GM06990 (cell line): ENCODE measurements around the gene XRCC2.

Source experiments
- DNase-seq: peaks from one replicate; pipeline ENCODE4 v3.0.0-alpha.2; 2011; ENCODE audit not compliant: insufficient read length; ENCODE audit errors: extremely low read depth
- H3K27me3 ChIP-seq: replicated peaks from 2 replicates; pipeline ENCODE4 v1.6.0; 2011; ENCODE audit warnings: low read length; ENCODE audit not compliant: control insufficient read depth, insufficient read depth
- H3K36me3 ChIP-seq: 2 replicates; pipeline ENCODE4 v1.5.1; 2011; ENCODE audit warnings: low read length; ENCODE audit not compliant: control insufficient read depth, insufficient read depth
- H3K4me3 ChIP-seq: replicated peaks from 2 replicates; pipeline ENCODE4 v1.5.1; 2011; ENCODE audit warnings: low read depth, mild to moderate bottlenecking, control low read depth, low read length
- TF ChIP-seq, protein P1 (sequence below): IDR thresholded peaks from 2 replicates; pipeline ENCODE4 v1.5.1; 2011; ENCODE audit warnings: low read length, control low read depth, mild to moderate bottlenecking, inconsistent platforms; ENCODE audit not compliant: insufficient read depth, poor library complexity, severe bottlenecking

XRCC2 gene

DNA sequence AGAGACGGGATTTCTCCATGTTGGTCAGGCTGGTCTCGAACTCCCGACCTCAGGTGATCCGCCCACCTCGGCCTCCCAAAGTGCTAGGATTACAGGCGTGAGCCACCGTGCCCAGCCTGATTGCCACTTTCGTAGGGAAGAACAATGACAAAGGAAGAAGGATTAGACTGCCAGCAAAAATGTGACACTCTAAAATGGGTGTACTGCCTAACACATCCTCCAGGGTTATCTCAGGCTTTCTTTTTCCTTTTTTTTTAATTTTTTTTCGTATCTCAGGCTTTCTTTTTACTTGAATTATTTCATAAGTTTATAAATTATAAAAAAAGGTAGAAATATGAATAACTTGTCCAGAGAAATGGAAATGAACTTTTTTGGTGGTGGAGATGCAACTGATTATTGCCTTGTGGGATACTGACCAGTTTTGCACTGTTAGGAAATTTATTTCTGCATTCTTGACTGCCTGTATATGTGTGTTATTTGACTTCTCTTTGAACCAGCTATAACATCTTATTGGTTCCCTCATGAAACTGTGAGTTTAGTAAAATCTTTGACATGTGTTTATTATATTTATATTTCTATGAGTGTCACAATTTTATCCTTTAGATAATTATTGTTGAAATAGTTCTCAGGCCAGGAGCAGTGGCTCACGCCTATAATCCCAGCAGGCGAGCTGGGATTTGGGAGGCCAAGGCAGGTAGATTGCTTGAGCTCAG lies 56.8 kb downstream of the XRCC2 start:
- TF ChIP-seq, protein P1, sequence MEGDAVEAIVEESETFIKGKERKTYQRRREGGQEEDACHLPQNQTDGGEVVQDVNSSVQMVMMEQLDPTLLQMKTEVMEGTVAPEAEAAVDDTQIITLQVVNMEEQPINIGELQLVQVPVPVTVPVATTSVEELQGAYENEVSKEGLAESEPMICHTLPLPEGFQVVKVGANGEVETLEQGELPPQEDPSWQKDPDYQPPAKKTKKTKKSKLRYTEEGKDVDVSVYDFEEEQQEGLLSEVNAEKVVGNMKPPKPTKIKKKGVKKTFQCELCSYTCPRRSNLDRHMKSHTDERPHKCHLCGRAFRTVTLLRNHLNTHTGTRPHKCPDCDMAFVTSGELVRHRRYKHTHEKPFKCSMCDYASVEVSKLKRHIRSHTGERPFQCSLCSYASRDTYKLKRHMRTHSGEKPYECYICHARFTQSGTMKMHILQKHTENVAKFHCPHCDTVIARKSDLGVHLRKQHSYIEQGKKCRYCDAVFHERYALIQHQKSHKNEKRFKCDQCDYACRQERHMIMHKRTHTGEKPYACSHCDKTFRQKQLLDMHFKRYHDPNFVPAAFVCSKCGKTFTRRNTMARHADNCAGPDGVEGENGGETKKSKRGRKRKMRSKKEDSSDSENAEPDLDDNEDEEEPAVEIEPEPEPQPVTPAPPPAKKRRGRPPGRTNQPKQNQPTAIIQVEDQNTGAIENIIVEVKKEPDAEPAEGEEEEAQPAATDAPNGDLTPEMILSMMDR, result no peak

DNA sequence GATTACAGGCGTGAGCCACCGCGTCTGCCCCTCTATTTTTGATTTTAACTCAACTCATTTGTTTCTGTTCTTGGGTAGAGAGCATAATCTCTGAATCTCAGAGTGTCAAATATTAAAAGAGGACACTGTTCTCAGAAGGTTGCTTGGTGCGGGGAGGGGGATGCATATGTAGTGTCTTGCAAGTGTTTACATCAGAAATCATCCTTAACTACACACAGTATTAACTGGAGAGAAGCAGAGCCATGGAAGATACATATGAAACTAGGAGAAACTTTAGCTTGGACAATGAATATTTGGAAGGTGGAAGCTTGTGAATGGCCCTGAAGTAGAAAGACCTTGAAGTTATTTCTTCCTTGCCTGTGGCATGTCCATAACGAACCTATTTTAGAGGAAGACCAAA lies 57.5 kb downstream of the XRCC2 start:
- H3K4me3 ChIP-seq, result no peak overlapping the region
- H3K36me3 ChIP-seq, result no peaks in the 10 kb centered on the region
- TF ChIP-seq, protein P1, result no peak
- H3K27me3 ChIP-seq, result no peaks in the 10 kb centered on the region
- no peak for DNase-seq

More for the DNA sequence above, 56.8 kb downstream of the XRCC2 start:
- DNase-seq, result no peak
- no peaks in the 10 kb centered on the region for H3K36me3 ChIP-seq
- H3K4me3 ChIP-seq, result no peak overlapping the region
- H3K27me3 ChIP-seq, result no peaks in the 10 kb centered on the region

DNA sequence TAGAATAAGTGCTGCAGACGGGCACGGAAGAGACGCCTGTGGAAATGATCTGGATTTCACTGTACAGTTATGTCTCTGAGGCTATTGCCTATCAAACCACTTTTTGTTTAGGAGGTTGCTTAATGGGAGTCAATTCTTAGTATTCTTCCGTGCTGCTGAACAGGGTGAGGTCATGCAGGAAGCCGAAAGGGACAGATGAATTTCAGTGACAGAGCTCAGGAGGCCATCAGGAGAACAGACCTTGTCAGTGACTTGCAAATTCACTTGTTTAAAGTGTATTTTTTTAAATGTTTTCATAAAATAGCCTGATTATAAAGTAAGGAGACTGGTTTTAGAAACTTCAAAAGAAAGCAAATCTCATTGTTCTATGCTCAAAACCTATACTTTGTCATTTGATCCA lies 58.9 kb downstream of the XRCC2 start:
- Histone ChIP-seq H3K4me3 (no peak overlapping the region), H3K36me3 (no peaks in the 10 kb centered on the region), H3K27me3 (no peaks in the 10 kb centered on the region)
- no peak for DNase-seq
- TF ChIP-seq, protein P1, result no peak

DNA sequence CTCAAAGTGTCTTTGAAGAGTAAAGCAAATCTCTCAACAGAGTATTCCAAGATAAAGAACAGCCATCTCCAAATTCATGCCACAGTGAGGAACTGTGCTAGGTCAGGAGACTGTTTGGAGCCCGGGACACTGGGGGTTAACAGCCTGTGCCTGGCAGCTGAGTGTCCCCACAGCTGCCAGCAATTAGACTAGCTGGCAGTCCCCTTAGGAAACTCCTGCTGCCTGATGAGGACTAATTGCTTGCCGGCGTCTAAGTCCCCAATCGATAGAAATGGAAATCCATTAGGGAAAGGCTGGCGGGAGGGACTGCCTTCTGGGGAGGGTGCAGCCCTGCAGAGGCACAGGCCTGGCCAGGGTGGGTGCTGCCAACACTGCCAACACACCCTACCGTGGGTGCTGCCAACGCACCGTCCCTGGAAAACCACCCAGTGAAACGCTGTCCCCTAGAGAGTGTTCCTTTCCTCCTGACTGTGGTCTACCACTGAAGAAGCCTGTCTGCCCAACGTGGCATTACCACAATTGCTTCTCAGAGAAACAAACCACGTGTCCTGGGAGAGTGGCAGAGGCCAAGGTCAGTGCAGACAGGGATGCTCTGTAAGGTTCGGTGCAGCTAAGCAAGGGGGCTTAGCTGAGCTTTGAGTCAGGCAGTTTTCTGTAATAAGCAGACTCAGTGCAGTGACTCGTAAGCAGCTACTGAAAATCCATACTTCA lies 60.8 kb downstream of the XRCC2 start:
- Histone ChIP-seq H3K4me3 (no peak overlapping the region), H3K36me3 (no peaks in the 10 kb centered on the region), H3K27me3 (no peaks in the 10 kb centered on the region)
- no peak for DNase-seq
- TF ChIP-seq, protein P1, result no peak

DNA sequence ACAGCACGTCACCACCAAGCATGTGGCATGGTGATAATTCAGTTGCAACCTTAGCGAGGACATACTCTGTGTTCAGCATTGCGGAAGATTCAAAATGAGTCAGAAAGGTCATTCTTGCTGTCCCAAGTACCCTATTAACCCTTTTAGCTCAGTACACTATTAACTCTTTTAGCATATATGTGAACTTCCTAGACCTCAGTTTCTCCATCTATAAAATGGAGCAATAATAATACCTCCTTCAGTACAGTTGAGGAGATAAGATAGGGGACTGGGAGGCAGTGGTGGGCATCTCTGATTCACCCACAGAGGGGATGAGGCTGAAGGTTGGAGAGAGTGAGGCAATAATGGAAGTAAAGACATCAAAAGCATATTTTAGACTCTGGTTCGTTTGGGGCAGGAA lies 67.3 kb downstream of the XRCC2 start:
- H3K36me3 ChIP-seq, result no peaks in the 10 kb centered on the region
- no peak overlapping the region for H3K4me3 ChIP-seq
- no peak for DNase-seq
- H3K27me3 ChIP-seq, result no peaks in the 10 kb centered on the region
- TF ChIP-seq, protein P1, result no peak
